CD4-positive, alpha-beta T cell (primary cell): ENCODE results near the gene TRUB2. TPM values are rescaled to one million over a fixed set of nuclear protein-coding genes. Genes with fewer than 3 reads are reported as not detected.

Source experiments
- ATAC-seq: fragments of 200-7000 bp; cut with Tn5 transposase; one replicate; pipeline ENCODE4 v1.10.0; 2022; ENCODE audit warnings: mild to moderate bottlenecking; ENCODE audit not compliant: poor library complexity
- CTCF ChIA-PET: fragments of 350-600 bp; sonication (Branson Sonifier 250); formaldehyde crosslinking; loops from one replicate; lab custom pipeline; 2021; ENCODE audit warnings: antibody characterized with exemption, inconsistent platforms; lab: Charles Lee
- POLR2A ChIA-PET: fragments of 350-600 bp; sonication (Branson Sonifier 250); formaldehyde crosslinking; loops from one replicate; lab custom pipeline; 2021; ENCODE audit warnings: antibody characterized with exemption, inconsistent platforms; lab: Charles Lee
- DNase-seq, 14 experiments: peaks; one replicate each; pipeline ENCODE4 v3.0.0-alpha.2; 2013 to 2020; ENCODE audit warnings: mixed read lengths in 2 of 14
- H3K27ac ChIP-seq, 2 donors: one replicate each; pipeline versions ENCODE4 v1.5.1 to v1.7.0; 2013; ENCODE audit warnings: low read length in 2 of 2, low read depth in 1 of 2, mild to moderate bottlenecking in 1 of 2
- H3K27me3 ChIP-seq, 2 experiments: 1 replicate in 1 of 2; 2 replicates in 1 of 2; pipeline versions ENCODE4 v1.6.1 to v1.7.0; 2013; ENCODE audit warnings: low read length in 2 of 2, control low read depth in 1 of 2, mild to moderate bottlenecking in 1 of 2, moderate library complexity in 1 of 2; ENCODE audit not compliant: insufficient read depth in 2 of 2, control insufficient read depth in 1 of 2
- H3K36me3 ChIP-seq: one replicate; pipeline ENCODE4 v1.6.1; 2013; ENCODE audit warnings: low read length, control low read depth; ENCODE audit not compliant: insufficient read depth
- H3K4me1 ChIP-seq: one replicate; pipeline ENCODE4 v1.6.1; 2013; ENCODE audit warnings: low read length, control low read depth; ENCODE audit not compliant: insufficient read depth
- H3K4me3 ChIP-seq: one replicate; pipeline ENCODE4 v1.5.1; 2013; ENCODE audit warnings: mild to moderate bottlenecking, low read length, moderate library complexity
- H3K9me3 ChIP-seq, 2 experiments: 1 replicate in 1 of 2; 2 replicates in 1 of 2; pipeline versions ENCODE4 v1.6.1 to v1.7.0; 2013; ENCODE audit warnings: low read length in 2 of 2, mild to moderate bottlenecking in 2 of 2, control low read depth in 1 of 2, moderate library complexity in 1 of 2; ENCODE audit not compliant: control insufficient read depth in 1 of 2, insufficient read depth in 1 of 2
- H3K27ac Mint-ChIP-seq: one replicate; pipeline ENCODE4 v1.8.0; 2020; ENCODE audit warnings: mixed read lengths
- H3K27me3 Mint-ChIP-seq: one replicate; pipeline ENCODE4 v1.8.0; 2021; ENCODE audit warnings: mixed read lengths
- H3K36me3 Mint-ChIP-seq: one replicate; pipeline ENCODE4 v1.8.0; 2021; ENCODE audit warnings: low read depth, mixed read lengths
- H3K4me1 Mint-ChIP-seq: one replicate; pipeline ENCODE4 v1.8.0; 2021; ENCODE audit warnings: low read depth, mixed read lengths
- H3K4me3 Mint-ChIP-seq: one replicate; pipeline ENCODE4 v1.8.0; 2020; ENCODE audit warnings: mild to moderate bottlenecking, mixed read lengths
- H3K9me3 Mint-ChIP-seq: one replicate; pipeline ENCODE4 v1.8.0; 2020; ENCODE audit warnings: mixed read lengths
- CTCF ChIP-seq: fragments of 200-600 bp; IDR thresholded peaks from one replicate; pipeline ENCODE4 v1.8.0; 2022; ENCODE audit warnings: antibody characterized with exemption, mild to moderate bottlenecking
- intact Hi-C, 2 experiments: fragments of 100-400 bp; cut with DNase I in 1 of 2; cut with micrococcal nuclease in 1 of 2; formaldehyde crosslinking; loops; one replicate each; pipeline versions ENCODE4 v1.15.1 to v1.9.0; 2023 to 2025; cut with DNase I, micrococcal nuclease
- total RNA-seq, 174 experiments: library from RNA in 2 of 174; stranded (reverse) in 2 of 174; gene quantifications; one replicate each; pipeline ENCODE4 v1.2.3 and lab custom pipeline; 2021 to 2026

The TRUB2 gene
- total RNA-seq, 2 experiments from 2014 or later, result 4.8 to 6.5 TPM

- Mint-ChIP-seq H3K4me3 (peak overlapping the region; percentile 91), H3K4me1 (peaks cover 31% of the 10 kb centered on the region), H3K27ac (peak overlapping the region; percentile 93), H3K27me3 (no peaks in the 10 kb centered on the region), H3K36me3 (peaks cover 43% of the 10 kb centered on the region), H3K9me3 (no peaks in the 10 kb centered on the region)
- peak in 1 of 14 experiments; percentile 20 for DNase-seq
- intact Hi-C loops, result loop anchor here (2.0 to 10.0 kb wide), 7 partner anchors 46 to 464 kb away; partner anchors contain the start of genes CIZ1 (in 1 of the 2), GOLGA2 (in 1 of the 2), ODF2 (in 1 of the 2) and PTGES2 (in 1 of the 2)
- ATAC-seq, result no peak
- Histone ChIP-seq H3K27me3 (no peaks in the 10 kb centered on the region), H3K27ac (peak overlapping the region; percentile 80 to 91), H3K36me3 (peaks cover 22% of the 10 kb centered on the region), H3K9me3 (no peaks in the 10 kb centered on the region), H3K4me1 (peaks cover 32% of the 10 kb centered on the region), H3K4me3 (peak overlapping the region; percentile 80)
- POLR2A ChIA-PET, result no interaction called here
- TF ChIP-seq CTCF, result no peak
- CTCF ChIA-PET, result interaction anchor here (3.6 kb wide), 1 partner anchor 18 kb away, joined by 19 read pairs; no protein-coding TSS in a partner anchor
Observed at GRCh38 chr9:128323212-128323730, 1.0 kb upstream of the TRUB2 start.

GRCh38 chr9:128321879-128322403 is 306 bp downstream of the TRUB2 start:
- H3K27me3 Mint-ChIP-seq, result no peaks in the 10 kb centered on the region
- peaks cover 32% of the 10 kb centered on the region for H3K4me1 ChIP-seq
- H3K36me3 Mint-ChIP-seq, result peaks cover 46% of the 10 kb centered on the region
- POLR2A ChIA-PET, result interaction anchor here (1.0 kb wide), 2 partner anchors 20 to 46 kb away, joined by 3 to 4 read pairs; no protein-coding TSS in a partner anchor
- peak overlapping the region; percentile 93 for H3K27ac Mint-ChIP-seq
- CTCF ChIA-PET, result interaction anchor here (0.7 to 1.5 kb wide), 2 partner anchors 19 to 44 kb away, joined by 3 to 5 read pairs; no protein-coding TSS in a partner anchor
- no peak for ATAC-seq
- H3K27me3 ChIP-seq, result no peaks in the 10 kb centered on the region
- peaks cover 29% of the 10 kb centered on the region for H3K36me3 ChIP-seq
- H3K9me3 Mint-ChIP-seq, result no peaks in the 10 kb centered on the region
- H3K4me1 Mint-ChIP-seq, result peaks cover 31% of the 10 kb centered on the region
- H3K4me3 Mint-ChIP-seq, result peak overlapping the region; percentile 91
- TF ChIP-seq CTCF, result no peak
- peak overlapping the region; percentile 80 to 91 for H3K27ac ChIP-seq
- peak overlapping the region; percentile 80 for H3K4me3 ChIP-seq
- no peak for DNase-seq
- no peaks in the 10 kb centered on the region for H3K9me3 ChIP-seq
- intact Hi-C loops, result loop anchor here (1.0 to 10.0 kb wide), 10 partner anchors 18 to 465 kb away; partner anchors contain the start of genes URM1 (in 2 of the 2), CIZ1 (in 1 of the 2), GOLGA2 (in 1 of the 2) and ODF2 (in 1 of the 2)

GRCh38 chr9:128321343-128321742 is 904 bp downstream of the TRUB2 start:
- H3K36me3 ChIP-seq, result peaks cover 33% of the 10 kb centered on the region
- no peak overlapping the region for H3K27ac ChIP-seq
- H3K4me1 ChIP-seq, result peaks cover 32% of the 10 kb centered on the region
- no peak for TF ChIP-seq CTCF
- H3K4me3 ChIP-seq, result peak overlapping the region; percentile 80
- DNase-seq (no peak), ATAC-seq (no peak)
- Mint-ChIP-seq H3K4me3 (no peak overlapping the region), H3K9me3 (no peaks in the 10 kb centered on the region), H3K4me1 (peaks cover 31% of the 10 kb centered on the region), H3K36me3 (peaks cover 52% of the 10 kb centered on the region), H3K27me3 (no peaks in the 10 kb centered on the region), H3K27ac (peak overlapping the region; percentile 93)
- intact Hi-C loops, result loop anchor here in 1 of 2 experiments (5.0 to 10.0 kb wide), 4 partner anchors 129 to 466 kb away; partner anchors contain the start of genes CIZ1, ODF2, PTGES2 and TBC1D13
- H3K9me3 ChIP-seq, result no peaks in the 10 kb centered on the region
- CTCF ChIA-PET, result interaction anchor here (1.5 kb wide), 1 partner anchor 20 kb away, joined by 5 read pairs; no protein-coding TSS in a partner anchor
- no peaks in the 10 kb centered on the region for H3K27me3 ChIP-seq
- POLR2A ChIA-PET, result interaction anchor here (1.0 to 2.2 kb wide), 2 partner anchors 20 to 45 kb away, joined by 4 to 8 read pairs; partner anchors contain the start of genes GOLGA2 and SWI5
